Astrocyte (in vitro differentiated cells and primary cell): ENCODE results near the gene ZFPM1.

Source experiments
- EZH2 ChIP-seq: IDR thresholded peaks from 2 replicates; pipeline ENCODE4 v1.6.1; 2012; ENCODE audit warnings: mild to moderate bottlenecking, low read length, inconsistent platforms; ENCODE audit not compliant: insufficient read depth
- TF ChIP-seq, protein P1 (sequence below): IDR thresholded peaks from 2 replicates; pipeline ENCODE4 v1.5.1; 2011; ENCODE audit warnings: low read depth, mild to moderate bottlenecking, inconsistent platforms, low read length, moderate library complexity; ENCODE audit not compliant: insufficient read depth

DNA sequence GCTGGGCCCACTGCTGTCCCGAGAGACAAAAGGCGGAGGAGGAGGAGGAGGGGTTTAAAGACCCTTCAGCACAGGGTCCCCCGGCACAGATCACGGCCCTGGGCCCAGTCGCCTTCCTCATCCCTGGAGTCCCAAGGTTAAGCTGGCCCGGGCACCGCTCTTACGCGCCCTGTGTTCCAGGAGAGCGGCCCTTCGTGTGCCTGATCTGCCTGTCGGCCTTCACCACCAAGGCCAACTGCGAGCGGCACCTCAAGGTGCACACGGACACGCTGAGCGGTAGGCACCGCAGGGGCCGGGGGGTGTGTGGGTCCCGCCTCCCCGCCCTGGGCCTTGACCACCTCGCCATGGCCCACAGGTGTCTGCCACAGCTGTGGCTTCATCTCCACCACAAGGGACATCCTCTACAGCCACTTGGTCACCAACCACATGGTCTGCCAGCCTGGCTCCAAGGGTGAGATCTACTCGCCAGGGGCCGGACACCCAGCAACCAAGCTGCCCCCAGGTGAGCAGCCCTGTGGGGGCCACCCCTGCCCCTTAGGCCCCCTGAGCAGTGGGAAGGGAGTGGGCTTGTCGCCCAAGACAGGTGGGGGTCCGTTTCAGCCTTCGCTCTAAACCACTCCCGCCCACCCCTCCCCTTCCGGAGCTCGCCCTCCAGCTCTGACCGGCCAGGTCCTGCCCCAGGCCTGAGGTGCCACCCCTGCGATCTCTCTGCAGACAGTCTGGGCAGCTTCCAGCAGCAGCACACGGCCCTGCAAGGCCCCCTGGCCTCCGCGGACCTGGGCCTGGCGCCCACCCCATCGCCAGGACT, 79.6 kb downstream of the ZFPM1 start:
- TF ChIP-seq, protein P1, sequence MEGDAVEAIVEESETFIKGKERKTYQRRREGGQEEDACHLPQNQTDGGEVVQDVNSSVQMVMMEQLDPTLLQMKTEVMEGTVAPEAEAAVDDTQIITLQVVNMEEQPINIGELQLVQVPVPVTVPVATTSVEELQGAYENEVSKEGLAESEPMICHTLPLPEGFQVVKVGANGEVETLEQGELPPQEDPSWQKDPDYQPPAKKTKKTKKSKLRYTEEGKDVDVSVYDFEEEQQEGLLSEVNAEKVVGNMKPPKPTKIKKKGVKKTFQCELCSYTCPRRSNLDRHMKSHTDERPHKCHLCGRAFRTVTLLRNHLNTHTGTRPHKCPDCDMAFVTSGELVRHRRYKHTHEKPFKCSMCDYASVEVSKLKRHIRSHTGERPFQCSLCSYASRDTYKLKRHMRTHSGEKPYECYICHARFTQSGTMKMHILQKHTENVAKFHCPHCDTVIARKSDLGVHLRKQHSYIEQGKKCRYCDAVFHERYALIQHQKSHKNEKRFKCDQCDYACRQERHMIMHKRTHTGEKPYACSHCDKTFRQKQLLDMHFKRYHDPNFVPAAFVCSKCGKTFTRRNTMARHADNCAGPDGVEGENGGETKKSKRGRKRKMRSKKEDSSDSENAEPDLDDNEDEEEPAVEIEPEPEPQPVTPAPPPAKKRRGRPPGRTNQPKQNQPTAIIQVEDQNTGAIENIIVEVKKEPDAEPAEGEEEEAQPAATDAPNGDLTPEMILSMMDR: no peak
- TF ChIP-seq EZH2: no peak
